Activated T-cell treated with anti-CD3 and anti-CD28 coated beads, Interleukin-2, amount 50 U/mL, for 4 hours (primary cell): ENCODE data around the gene VNN1. TPM values are rescaled to one million over a fixed set of nuclear protein-coding genes. Genes with fewer than 3 reads are reported as not detected.

Source experiments
- ATAC-seq, 2 donors: fragments of 200-7000 bp; cut with Tn5 transposase; one replicate each; pipeline ENCODE4 v1.10.0; 2021
- DNase-seq: peaks from one replicate; pipeline ENCODE4 v3.0.0-alpha.2; 2020
- H3K27me3 Mint-ChIP-seq: one replicate; pipeline ENCODE4 v1.8.0; 2021; ENCODE audit warnings: low read depth, mixed read lengths
- H3K36me3 Mint-ChIP-seq: one replicate; pipeline ENCODE4 v1.8.0; 2022; ENCODE audit warnings: mixed read lengths; ENCODE audit not compliant: insufficient read depth
- H3K4me1 Mint-ChIP-seq: one replicate; pipeline ENCODE4 v1.8.0; 2021; ENCODE audit warnings: low read depth, mixed read lengths
- H3K4me3 Mint-ChIP-seq: one replicate; pipeline ENCODE4 v1.8.0; 2021; ENCODE audit warnings: mild to moderate bottlenecking, moderate library complexity, mixed read lengths
- H3K9me3 Mint-ChIP-seq: one replicate; pipeline ENCODE4 v1.8.0; 2021; ENCODE audit warnings: mixed read lengths
- total RNA-seq, 3 donors: library from RNA; stranded (reverse); gene quantifications; one replicate each; pipeline ENCODE4 v1.2.1, GENCODE V29; 2021

VNN1 gene
- total RNA-seq, result not detected

DNA sequence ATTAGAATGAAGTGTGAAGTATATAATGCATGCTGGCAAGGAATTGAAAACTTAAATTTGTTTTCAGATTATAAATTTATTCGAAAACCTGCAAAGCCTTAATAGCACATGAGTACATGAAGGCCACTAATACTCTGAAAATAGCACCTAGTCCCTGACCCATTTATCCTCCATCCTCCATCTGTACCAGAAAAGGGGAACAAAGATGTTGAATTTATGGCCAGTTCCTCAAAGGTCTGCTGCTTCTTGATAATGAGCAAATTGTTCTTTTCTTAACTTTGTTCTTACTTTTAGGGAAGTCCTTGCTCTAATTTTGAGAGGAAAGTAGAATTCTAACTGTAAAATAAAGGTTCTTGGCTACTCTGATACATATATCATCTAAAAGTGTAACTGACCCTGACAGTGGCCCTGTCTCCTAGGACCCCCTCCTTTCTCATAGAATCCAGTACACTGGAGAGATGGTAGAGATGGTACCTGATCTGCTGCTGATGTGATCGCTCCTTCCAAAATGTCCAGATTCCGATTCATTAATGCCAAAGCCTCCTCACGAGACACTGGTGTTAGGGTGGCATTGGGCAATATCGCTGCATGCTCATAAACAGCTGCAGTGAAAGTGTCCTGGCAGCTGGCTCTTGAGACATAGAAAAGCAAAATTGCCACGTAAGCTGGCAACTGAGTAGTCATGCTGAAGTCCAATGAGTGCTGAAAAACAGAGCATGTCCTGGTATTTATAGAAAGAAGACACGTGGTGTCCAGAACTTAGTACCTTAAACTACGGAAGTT is at the start of gene VNN1:
VNN1 (minus strand) TSS at position 704 of the 783 bp plus-strand sequence; CDS start at position 684, 20 bp downstream.
- H3K9me3 Mint-ChIP-seq, result no peaks in the 10 kb centered on the region
- no peaks in the 10 kb centered on the region for H3K36me3 Mint-ChIP-seq
- H3K27me3 Mint-ChIP-seq, result peaks cover 5% of the 10 kb centered on the region
- H3K4me1 Mint-ChIP-seq, result no peaks in the 10 kb centered on the region
- no peak within 1 kb of the TSS for H3K4me3 Mint-ChIP-seq
- ATAC-seq, result no peak
- no peak for DNase-seq

DNA sequence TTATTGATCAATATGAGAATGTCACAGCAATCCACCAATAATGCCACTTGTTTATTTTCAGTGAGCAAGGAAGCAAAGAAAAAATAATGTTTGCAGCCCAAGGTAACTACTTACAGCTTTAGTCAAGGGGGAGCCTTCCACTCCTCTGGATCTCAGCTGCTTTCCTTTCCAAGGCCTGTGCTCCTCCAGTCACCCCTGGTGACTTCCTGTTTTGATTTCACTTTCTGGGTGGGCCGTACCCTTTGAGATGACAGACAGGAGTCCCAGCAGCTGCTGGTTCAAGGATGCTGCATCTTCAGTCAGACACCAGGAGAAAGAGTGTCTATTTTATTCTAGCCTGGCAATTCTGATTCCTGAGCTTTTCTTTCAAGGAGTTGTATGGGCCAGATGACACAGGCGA is 49.4 kb upstream of the VNN1 start:
- ATAC-seq (peak; percentile 89 to 90), DNase-seq (peak; percentile 22)
- H3K4me3 Mint-ChIP-seq, result peak overlapping the region; percentile 67
- peaks cover 5% of the 10 kb centered on the region for H3K36me3 Mint-ChIP-seq
- H3K4me1 Mint-ChIP-seq, result peaks cover 46% of the 10 kb centered on the region
- H3K27me3 Mint-ChIP-seq, result no peaks in the 10 kb centered on the region
- no peaks in the 10 kb centered on the region for H3K9me3 Mint-ChIP-seq

GRCh38 chr6:132760256-132760655 is 46.4 kb upstream of the VNN1 start:
- DNase-seq, result no peak
- peaks cover 9% of the 10 kb centered on the region for H3K36me3 Mint-ChIP-seq
- no peak overlapping the region for H3K4me3 Mint-ChIP-seq
- no peaks in the 10 kb centered on the region for H3K9me3 Mint-ChIP-seq
- H3K27me3 Mint-ChIP-seq, result no peaks in the 10 kb centered on the region
- peaks cover 46% of the 10 kb centered on the region for H3K4me1 Mint-ChIP-seq
- ATAC-seq, result no peak

- H3K36me3 Mint-ChIP-seq, result peaks cover 9% of the 10 kb centered on the region
- H3K27me3 Mint-ChIP-seq, result no peaks in the 10 kb centered on the region
- DNase-seq, result no peak
- H3K9me3 Mint-ChIP-seq, result no peaks in the 10 kb centered on the region
- peaks cover 35% of the 10 kb centered on the region for H3K4me1 Mint-ChIP-seq
- ATAC-seq, result no peak
- H3K4me3 Mint-ChIP-seq, result no peak overlapping the region
Measured at GRCh38 chr6:132758689-132759088, 44.8 kb upstream of the VNN1 start.

DNA sequence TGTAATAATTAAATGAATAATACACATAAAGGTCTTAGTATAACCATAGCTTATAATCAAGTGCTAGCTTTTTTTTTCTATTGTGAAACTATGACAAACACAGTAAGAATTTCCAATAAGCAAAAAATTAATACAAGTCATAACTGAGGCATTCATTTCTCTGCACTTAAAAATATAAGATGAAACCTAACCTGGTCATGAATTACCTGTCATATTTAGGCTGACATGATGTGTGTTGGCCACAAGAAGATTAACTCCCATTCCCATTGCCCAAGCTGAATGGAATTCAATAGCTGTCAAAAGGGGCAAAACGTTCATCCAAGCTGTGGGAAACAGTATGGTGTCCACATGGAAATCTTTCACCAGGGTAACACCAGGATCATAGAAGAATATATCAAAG is 38.4 kb upstream of the VNN1 start:
- DNase-seq (no peak), ATAC-seq (no peak)
- Mint-ChIP-seq H3K27me3 (no peaks in the 10 kb centered on the region), H3K36me3 (peaks cover 32% of the 10 kb centered on the region), H3K4me3 (no peak overlapping the region), H3K4me1 (peaks cover 17% of the 10 kb centered on the region), H3K9me3 (no peaks in the 10 kb centered on the region)

DNA sequence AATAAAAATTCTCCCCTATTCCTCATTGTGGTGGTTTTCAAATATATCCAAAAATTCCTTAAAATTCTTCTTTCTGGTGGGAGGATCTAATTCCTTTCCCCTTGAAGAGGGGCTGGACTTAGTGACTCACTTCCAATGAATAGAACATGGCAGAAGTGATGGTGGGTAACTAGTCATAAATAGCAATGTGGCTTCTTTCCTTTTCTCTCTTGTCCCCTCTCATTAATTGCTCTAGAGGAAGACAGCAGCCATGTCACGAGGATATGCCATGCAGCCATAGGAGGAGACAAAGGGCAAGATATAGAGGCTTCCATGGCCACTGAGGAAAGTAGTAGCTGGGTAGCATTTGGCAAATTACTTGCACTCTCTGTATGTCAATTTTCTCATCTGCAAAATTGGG is 38.0 kb upstream of the VNN1 start:
- H3K4me1 Mint-ChIP-seq, result peaks cover 17% of the 10 kb centered on the region
- H3K36me3 Mint-ChIP-seq, result peaks cover 36% of the 10 kb centered on the region
- no peaks in the 10 kb centered on the region for H3K27me3 Mint-ChIP-seq
- H3K4me3 Mint-ChIP-seq, result no peak overlapping the region
- H3K9me3 Mint-ChIP-seq, result no peaks in the 10 kb centered on the region
- DNase-seq (no peak), ATAC-seq (no peak)

- no peak for ATAC-seq
- Mint-ChIP-seq H3K27me3 (no peaks in the 10 kb centered on the region), H3K9me3 (no peaks in the 10 kb centered on the region), H3K36me3 (peaks cover 40% of the 10 kb centered on the region), H3K4me1 (peaks cover 17% of the 10 kb centered on the region), H3K4me3 (no peak overlapping the region)
- DNase-seq, result no peak
Measured at GRCh38 chr6:132751306-132751705, 37.5 kb upstream of the VNN1 start.

DNA sequence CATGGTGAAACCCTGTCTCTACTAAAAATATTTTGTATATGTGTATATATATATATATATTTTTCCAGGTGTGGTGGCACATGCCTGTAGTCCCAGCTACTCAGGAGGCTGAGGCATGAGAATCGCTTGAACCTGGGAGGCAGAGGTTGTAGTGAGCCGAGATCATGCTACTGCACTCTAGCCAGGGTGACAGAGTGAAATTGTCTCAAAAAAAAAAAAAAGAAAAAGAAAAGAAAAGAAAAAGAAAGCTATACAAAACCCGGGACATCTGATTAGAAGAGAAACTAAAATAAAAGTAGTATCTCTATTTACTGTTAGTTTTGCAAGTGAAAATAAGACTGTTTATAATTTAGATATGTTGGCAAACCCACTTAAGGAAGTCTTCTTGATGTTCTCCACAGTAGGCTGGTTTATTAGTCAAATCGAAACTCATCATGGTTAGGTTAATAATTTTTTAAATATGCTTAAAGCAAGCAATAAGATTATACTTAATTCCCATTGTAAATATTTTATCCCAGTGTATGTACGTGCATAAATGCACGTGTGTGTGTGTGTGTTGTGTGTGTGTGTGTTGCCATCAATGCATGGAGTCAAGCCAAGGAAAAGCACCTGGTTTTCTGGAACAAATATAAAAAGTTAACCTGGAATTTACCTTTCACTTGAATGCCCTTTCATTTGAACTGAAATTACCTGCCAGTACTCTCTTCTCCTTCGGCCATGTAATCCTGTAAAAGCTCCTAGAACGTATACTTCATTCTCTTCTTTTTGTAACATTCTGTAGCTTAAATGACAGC is 36.8 kb upstream of the VNN1 start:
- no peaks in the 10 kb centered on the region for H3K9me3 Mint-ChIP-seq
- peaks cover 44% of the 10 kb centered on the region for H3K36me3 Mint-ChIP-seq
- no peaks in the 10 kb centered on the region for H3K27me3 Mint-ChIP-seq
- H3K4me1 Mint-ChIP-seq, result peaks cover 17% of the 10 kb centered on the region
- DNase-seq, result no peak
- H3K4me3 Mint-ChIP-seq, result no peak overlapping the region
- ATAC-seq, result no peak

- DNase-seq (no peak), ATAC-seq (no peak)
- H3K4me1 Mint-ChIP-seq, result peaks cover 17% of the 10 kb centered on the region
- H3K4me3 Mint-ChIP-seq, result no peak overlapping the region
- H3K27me3 Mint-ChIP-seq, result no peaks in the 10 kb centered on the region
- H3K9me3 Mint-ChIP-seq, result no peaks in the 10 kb centered on the region
- H3K36me3 Mint-ChIP-seq, result peaks cover 53% of the 10 kb centered on the region
Measured at GRCh38 chr6:132749111-132749510, 35.3 kb upstream of the VNN1 start.

DNA sequence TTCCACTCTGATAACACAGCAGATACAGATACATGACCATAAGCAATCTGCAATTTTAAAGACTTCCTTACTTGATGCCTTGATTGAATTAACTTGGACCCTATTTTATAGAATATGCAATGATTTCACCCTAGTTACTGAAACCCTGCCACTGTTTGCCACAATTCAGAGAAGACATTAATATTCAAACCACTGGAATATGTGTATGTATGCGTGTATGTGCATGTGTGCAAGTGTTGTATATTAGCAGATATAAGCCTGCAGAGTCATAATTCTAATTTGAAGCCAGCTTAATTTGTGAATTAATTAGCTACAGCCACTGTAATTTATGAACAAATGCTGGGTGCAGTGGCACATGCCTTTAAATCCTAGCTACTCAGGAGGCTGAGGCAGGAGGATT is 34.6 kb upstream of the VNN1 start:
- no peak for ATAC-seq
- DNase-seq, result no peak
- Mint-ChIP-seq H3K36me3 (peaks cover 58% of the 10 kb centered on the region), H3K4me1 (peaks cover 17% of the 10 kb centered on the region), H3K9me3 (no peaks in the 10 kb centered on the region), H3K27me3 (no peaks in the 10 kb centered on the region), H3K4me3 (no peak overlapping the region)

DNA sequence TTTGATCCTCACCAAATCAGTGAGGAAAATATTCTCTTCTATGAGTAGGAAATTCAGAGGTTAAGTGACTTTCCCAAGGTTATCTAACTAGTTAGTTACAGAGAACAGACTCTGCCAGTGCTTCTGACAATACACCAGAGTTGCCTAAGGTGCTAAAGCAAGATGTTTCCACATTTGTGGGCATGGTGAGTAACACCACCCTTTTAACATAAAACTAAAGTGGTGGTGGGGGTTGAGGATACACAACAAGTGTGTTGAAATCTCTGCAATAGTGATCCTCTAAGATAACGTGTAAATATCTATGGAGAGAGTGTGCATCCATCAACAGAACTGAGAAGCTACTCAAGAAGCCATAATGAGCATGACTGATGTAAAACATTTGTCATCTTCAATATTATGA is 32.2 kb upstream of the VNN1 start:
- no peak overlapping the region for H3K4me3 Mint-ChIP-seq
- DNase-seq (no peak), ATAC-seq (no peak)
- no peaks in the 10 kb centered on the region for H3K27me3 Mint-ChIP-seq
- peaks cover 10% of the 10 kb centered on the region for H3K4me1 Mint-ChIP-seq
- peaks cover 55% of the 10 kb centered on the region for H3K36me3 Mint-ChIP-seq
- H3K9me3 Mint-ChIP-seq, result peaks cover 8% of the 10 kb centered on the region

- Mint-ChIP-seq H3K4me1 (no peaks in the 10 kb centered on the region), H3K4me3 (no peak overlapping the region), H3K27me3 (no peaks in the 10 kb centered on the region), H3K9me3 (peaks cover 24% of the 10 kb centered on the region), H3K36me3 (peaks cover 47% of the 10 kb centered on the region)
- DNase-seq, result no peak
- no peak for ATAC-seq
Measured at GRCh38 chr6:132742495-132742894, 28.6 kb upstream of the VNN1 start.

- peaks cover 39% of the 10 kb centered on the region for H3K36me3 Mint-ChIP-seq
- no peak for DNase-seq
- no peaks in the 10 kb centered on the region for H3K27me3 Mint-ChIP-seq
- peaks cover 24% of the 10 kb centered on the region for H3K9me3 Mint-ChIP-seq
- ATAC-seq, result no peak
- peaks cover 10% of the 10 kb centered on the region for H3K4me1 Mint-ChIP-seq
- H3K4me3 Mint-ChIP-seq, result no peak overlapping the region
Measured at GRCh38 chr6:132741281-132741680, 27.4 kb upstream of the VNN1 start.

DNA sequence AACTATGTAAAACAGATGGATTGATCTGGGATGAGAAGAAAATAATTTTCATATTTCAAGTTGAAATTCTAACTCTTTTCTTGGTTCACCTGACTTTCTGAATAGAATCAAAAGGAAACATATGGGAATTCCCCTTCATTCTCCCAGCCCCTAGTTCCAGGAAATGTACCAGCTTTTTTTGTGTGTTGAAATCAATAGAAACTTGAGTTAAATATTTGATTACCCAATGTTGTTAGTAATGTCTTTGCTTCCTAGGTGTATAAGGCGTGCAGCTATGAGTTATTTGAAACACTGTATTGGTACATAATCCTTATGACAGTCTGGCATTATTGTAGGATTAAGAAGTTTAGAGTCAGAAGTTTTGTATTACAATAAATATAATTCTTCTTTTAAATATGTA is 22.4 kb upstream of the VNN1 start:
- ATAC-seq (no peak), DNase-seq (no peak)
- Mint-ChIP-seq H3K4me3 (no peak overlapping the region), H3K9me3 (peaks cover 19% of the 10 kb centered on the region), H3K27me3 (no peaks in the 10 kb centered on the region), H3K36me3 (peaks cover 11% of the 10 kb centered on the region), H3K4me1 (peaks cover 16% of the 10 kb centered on the region)

GRCh38 chr6:132734694-132735236 is 20.9 kb upstream of the VNN1 start:
- ATAC-seq, result no peak
- H3K4me1 Mint-ChIP-seq, result peaks cover 16% of the 10 kb centered on the region
- no peaks in the 10 kb centered on the region for H3K27me3 Mint-ChIP-seq
- H3K4me3 Mint-ChIP-seq, result no peak overlapping the region
- peaks cover 4% of the 10 kb centered on the region for H3K36me3 Mint-ChIP-seq
- peaks cover 15% of the 10 kb centered on the region for H3K9me3 Mint-ChIP-seq
- DNase-seq, result no peak
